ENCODE measurements around the gene ELMO1. TPM values are rescaled to one million over a fixed set of nuclear protein-coding genes. Genes with fewer than 3 reads are reported as not detected.
A peak's percentile ranks its signal among the peaks of the same experiment; 100 is the strongest.

Gene ELMO1
- polyA plus RNA-seq, 3 donors: 11.1 to 11.8 (median 11.4) TPM

DNA sequence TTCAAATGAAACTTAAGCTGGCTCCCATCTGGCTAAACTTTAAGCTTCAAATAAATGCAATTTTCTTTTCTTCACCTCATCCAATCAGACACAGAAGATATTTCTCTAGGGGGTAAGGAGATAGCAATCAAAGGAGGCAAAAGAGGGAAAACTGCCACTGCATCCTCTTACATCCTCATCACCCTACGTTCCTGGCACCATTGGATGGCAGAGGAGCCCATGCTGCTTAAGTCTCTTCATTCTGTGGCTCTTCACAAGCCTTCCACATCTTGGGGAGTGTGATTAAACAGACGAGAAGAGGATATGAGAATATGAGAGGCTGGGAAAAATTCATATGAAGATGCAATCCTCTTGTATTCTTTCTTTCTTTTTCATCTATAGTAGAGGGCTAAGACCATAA, 378.6 kb downstream of the ELMO1 start:
- no peak for DNase-seq

- no peak for DNase-seq
These were observed 379.3 kb downstream of the ELMO1 start for GRCh38 chr7:37069336-37069735.

DNA sequence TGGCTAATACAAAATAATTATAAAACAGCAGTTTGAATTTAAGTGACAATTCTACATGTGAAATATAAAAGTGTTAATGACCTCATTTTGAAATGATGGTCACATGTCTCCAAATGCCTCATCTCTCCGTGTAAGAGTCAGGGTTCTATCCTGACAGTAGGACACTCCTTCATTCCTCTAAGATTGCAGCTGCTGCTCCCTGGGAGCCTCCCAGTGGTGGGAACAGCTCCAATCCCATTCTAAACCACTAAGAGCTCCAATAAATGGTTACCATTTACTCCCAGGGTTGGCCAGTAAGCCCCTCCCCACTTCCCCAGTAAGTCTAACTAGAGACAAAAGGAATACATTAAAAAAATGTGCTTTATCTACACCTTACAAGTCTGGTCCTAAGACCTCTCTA, 379.8 kb downstream of the ELMO1 start:
- no peak for DNase-seq

DNA sequence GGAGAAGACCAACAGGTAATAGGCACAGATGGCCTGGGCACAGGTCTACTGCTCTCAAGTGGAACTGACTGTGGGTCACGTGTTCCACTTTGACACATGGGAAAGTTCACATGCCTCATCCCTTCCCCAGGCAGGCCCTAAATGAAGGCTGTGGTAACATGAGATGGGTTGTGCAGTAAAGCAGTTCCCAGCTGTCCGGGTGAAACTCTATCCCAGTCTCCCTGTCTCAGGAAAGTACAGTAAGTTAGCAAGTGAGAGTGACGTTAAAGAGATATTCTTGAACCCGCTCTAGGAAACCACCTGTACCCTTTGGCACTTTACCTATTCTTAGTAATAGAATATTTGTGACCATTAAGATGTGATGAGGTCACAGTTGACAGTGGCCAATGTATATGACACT, 380.6 kb downstream of the ELMO1 start:
- DNase-seq: peak; percentile 67

DNA sequence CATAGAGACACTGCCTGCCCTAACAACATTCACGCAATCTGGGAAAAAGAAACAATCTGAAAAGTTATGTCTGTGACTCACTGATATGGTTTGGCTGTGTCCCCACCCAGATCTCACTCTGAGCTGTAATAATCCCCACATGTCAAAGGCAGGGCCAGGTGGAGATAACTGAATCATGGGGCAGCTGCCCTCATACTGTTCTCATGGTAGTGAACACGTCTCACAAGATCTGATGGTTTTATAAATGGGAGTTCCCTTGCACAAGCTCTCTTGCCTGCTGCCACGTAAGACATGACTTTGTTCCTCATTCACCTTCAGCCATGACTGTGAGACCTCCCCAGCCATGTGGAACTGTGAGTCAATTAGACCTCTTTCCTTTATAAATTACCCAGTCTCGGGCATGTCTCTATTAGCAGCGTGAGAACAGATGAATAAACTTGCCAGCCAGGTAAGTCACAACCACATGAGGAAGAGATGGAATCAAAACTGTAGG, 382.8 kb downstream of the ELMO1 start:
- DNase-seq: no peak

DNA sequence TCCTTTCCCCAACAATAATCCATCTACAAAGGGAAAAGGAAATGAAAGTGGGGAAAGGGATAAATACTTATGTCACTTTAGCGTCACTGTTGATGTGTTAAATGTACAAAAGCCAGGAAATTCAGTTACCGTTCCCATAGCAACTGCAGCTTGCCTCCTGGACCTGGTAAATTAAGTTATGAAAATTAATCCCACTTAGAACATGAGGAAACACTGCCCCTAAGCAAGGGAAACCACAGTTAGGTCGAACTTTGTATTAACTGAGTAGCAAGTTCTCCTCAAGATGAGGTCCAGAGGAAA, 386.2 kb downstream of the ELMO1 start:
- no peak for DNase-seq

DNA sequence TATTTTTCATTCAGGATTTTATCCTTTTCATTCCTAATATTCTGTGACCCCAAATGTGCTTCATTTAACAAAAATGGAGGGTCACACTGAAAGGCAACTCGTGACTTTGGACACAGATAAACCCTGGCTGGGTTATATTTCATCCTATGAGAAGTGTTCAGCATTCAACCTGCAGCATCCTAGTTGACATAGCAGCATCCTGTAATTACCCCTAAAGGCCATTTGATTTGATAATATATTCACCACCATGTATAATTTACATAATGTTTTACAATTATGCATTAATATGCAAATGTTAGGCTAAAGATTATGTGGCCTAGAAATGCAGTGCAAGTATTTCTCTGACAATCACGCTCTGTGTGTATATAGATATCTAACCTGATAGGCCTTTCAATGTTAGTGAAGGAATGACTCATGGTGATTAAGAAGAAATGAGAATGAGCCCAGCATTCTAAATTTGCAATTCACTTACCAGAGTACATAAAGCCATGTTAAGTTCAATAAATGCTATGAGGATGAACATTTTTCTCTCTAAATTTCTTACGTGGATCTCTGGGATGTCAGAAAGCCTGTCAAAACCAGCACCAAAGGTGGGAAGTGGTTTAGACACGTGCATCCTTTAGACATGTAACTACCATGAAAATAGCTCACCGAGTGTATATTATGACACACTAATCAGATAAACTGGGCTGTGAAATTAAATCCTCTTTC, 386.7 kb downstream of the ELMO1 start:
- no peak for DNase-seq

DNA sequence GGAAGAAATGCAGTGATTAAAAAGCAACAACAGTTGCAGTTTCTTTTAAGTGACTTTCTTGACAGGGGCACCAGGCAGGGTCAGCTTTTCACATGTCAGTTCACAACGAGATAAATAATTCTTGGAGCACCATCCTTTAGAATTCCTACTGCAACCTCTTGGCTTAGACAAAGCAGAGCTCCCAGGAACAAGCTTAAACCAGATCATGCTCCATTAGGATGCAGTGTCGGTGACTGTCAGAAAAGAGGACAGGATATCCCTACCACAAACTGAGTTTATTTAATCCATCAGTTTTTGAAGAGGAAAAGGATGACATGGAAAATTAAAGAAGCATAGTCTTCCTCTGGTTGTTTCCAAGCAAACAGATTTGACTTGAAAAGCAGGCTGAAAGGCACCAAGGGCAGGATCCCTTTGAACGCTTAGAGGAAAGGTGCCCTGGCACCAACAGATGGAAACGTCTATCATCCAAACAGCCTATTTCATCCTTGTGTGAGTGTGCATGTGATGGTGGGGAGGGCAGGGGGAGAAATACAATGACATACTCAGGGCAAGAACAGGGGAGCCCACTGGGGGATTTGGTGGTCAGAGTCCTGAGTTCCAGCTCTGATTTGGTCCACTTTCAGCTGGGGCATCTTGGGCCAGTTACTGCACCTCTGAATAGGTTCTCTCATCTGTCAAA, 392.3 kb downstream of the ELMO1 start:
- no peak for DNase-seq

- no peak for DNase-seq
These were observed 393.9 kb downstream of the ELMO1 start for GRCh38 chr7:37054624-37055241.

GRCh38 chr7:37052705-37053104, 396.0 kb downstream of the ELMO1 start:
- peak; percentile 65 for DNase-seq

DNA sequence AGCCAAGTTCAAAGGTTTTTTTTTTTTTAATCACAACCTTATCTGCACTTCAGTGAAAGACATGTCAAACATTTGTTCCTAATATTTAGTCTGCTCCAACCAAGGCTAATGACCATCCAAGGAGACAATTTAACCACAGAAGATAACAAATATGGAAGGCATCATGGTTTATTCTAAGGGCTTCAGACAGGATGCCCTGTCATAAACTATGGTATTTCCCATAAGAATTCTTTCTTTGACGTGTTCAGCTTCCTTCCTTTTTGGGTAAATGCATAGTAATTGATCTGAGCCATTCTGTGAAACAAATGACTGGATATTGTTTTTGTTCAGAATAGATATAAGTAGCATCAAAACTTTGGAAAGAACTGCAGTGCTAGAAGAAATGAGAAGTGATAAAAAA, 397.9 kb downstream of the ELMO1 start:
- DNase-seq: no peak

DNA sequence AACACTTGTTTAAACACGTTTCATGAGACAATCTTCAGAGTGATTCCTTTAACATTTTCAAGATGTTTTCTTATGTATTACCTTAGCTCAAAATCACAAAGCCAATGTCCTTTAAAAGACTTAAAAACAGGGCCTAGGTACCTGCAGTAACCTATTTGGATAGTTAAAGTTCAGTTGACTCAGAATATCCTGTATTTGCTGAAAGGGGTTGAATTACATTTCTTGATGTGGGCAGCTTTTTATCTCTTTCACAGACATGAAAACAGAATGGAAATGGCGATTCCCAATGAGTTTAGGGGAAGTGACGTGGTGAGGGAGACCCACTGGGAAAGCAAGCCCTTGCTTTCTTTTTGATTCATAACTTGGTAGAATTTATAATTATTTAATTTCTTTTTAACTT, 400.0 kb downstream of the ELMO1 start:
- DNase-seq: no peak

DNA sequence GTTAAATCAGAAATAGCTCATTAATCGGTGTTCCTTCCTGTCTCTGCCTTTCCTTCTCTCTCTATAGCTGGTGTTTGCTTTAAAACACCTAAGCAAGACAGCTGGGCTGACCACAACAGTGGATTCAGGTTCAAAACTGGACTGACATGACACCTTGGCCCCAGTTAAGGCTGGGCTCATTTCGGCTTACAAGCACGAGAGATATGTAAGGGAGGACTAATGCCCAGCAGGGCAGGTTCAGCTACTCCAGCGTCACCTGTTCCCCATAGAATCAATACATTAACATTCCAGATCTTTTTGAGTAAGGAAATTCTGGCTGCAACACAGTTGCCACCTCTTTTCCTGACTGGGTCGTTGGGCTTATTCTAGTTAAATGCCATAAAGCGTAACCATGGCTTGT, 401.4 kb downstream of the ELMO1 start:
- no peak for DNase-seq

DNA sequence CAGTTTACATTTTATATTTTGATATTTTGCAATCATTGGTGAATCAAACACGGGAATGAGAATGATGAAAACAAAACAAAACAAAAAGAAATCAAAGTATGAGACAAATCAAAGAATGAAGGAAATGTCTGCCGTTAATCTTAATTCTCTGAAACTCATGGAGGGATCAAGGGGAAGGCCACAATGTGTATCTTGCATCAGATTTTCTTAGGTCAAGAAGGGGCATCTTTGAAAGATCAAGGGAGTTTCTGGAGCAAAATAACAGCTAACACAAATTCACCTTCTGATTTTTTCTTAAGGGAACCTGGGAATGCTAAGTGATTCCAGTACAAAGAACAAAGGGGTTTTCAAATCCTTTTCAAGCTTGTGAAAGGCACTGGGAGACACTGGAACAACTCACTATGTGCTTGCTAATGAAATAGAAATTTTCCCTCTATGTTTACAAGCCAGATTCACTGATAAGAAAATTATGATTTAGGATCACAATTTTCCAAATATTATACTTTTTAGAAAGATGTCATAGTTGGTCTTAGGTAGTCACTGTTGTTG, 402.1 kb downstream of the ELMO1 start:
- no peak for DNase-seq

DNA sequence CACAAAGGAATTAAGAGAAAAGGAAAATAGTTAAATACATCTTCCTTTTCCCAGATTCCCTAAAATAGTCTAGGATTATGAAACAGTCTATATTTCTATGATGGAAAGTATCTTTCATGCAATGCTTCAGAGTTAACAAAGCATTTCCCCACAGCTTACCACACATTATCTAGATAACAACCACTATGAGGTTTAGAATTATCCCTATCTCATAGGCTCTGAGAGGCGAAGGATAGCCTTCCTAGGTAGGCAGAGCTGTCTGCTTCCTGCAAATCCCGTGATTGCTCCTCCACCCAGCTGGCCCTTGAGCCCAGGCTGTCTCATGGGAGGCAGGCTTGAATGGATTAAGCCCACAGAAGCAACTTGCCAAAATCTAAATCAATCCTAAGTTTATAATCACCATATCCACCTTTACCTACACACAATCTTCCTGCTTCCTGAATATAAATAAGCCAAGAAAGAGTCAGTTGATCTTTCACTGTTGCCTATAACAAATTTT, 402.9 kb downstream of the ELMO1 start:
- DNase-seq: no peak

GRCh38 chr7:37041461-37041860, 407.2 kb downstream of the ELMO1 start:
- no peak for DNase-seq

- no peak for DNase-seq
These were observed 408.3 kb downstream of the ELMO1 start for GRCh38 chr7:37040330-37040729.

- no peak for DNase-seq
These were observed 409.4 kb downstream of the ELMO1 start for GRCh38 chr7:37039131-37039749.

DNA sequence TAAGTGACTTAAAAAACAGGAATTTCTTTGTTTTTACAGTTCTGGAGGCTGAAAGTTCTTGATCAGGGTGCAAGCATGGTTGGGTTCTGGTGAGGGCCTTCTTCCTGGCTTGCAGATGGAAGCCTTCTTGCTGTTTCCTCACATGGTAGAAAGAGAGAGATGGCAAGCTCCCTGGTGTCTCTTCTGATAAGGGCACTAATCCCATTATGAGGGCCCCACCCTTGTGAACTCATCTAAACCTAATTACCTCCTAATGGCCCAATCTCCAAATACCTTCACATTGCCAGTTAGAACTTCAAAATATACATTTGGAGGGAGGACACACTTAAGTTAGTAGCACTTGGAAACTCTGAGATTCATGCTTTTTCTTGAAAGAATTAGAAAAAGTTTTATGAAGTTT, 410.0 kb downstream of the ELMO1 start:
- no peak for DNase-seq

DNA sequence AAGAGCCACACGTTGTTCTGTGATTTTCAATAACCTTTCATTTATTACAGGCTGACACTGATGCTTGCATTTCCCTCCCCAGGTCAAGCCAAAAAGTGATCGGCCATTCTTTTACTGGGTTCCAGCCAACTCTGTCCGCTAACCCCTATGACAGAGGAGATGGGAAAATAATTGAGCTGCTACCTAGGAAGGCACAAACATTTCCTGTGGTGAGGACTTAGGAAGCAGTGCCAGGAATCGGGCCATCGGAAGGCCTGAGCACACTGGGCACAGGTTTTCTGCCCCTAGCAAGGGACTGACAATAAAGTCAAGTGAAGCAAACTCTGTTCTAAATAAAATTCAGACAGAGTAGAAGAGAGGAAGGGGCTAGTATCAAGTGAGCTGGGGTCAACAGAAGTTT, 411.4 kb downstream of the ELMO1 start:
- DNase-seq: no peak

DNA sequence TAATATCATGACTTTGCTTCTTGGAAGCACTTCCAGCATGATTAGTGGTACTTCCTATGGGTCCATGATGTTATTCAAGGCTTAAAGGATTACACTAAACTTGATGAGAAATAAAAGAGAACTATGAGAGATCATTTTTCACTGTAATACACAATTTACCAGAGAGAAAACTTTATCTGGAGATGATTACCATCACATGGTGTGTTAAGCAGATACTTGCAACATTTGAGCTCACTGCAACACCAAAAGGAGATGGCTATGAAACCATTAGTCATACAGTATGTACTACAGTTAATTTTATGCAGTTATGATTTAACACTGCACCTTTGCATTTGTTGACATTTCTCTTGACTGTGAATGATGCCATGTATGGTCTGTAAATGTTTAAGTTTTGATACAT, 413.0 kb downstream of the ELMO1 start:
- no peak for DNase-seq

- DNase-seq: no peak
These were observed 415.5 kb downstream of the ELMO1 start for GRCh38 chr7:37033141-37033540.

DNA sequence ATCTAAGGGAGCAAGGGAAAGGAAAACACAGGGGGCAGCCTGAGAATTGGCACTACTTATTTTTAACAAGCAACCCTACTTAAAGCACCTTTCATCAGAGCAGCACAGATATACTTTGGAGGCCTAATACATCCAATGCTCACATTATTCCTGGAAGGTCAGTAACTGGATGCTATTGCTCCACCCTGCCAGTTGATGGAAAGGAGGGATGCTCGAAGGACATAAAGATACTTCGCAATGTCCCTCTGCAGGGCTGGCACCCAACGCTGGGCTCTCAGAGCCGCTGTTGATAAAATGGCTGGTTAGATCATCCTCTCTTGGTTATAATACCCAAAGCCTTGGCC, 416.4 kb downstream of the ELMO1 start:
- DNase-seq: no peak

Measured in renal pelvis (tissue), 4 donors.